Pancreas (tissue), 10 donors: ENCODE data around the gene CRYBB1. TPM values are rescaled to one million over a fixed set of nuclear protein-coding genes. Genes with fewer than 3 reads are reported as not detected.
A peak's percentile ranks its signal among the peaks of the same experiment; 100 is the strongest.

Experiments used
- ATAC-seq, 4 donors: fragments of 200-7000 bp; cut with Tn5 transposase; one replicate each; pipeline versions ENCODE4 v1.8.0 to v1.9.1; 2020; ENCODE audit warnings: mild to moderate bottlenecking in 4 of 4, moderate library complexity in 4 of 4
- DNase-seq, 6 donors: peaks; one replicate each; pipeline ENCODE4 v3.0.0-alpha.2; 2020
- FAIRE-seq: peaks from 2 replicates; lab custom pipeline; 2012; peaks lifted over from hg19 to GRCh38; lab: Jason Lieb, UNC
- H3K27ac ChIP-seq, 4 donors: fragments of 200-600 bp; sonication (generic); 1 replicate in 3 of 4; 2 replicates in 1 of 4; pipeline versions ENCODE4 v1.5.0 to v1.8.0; 2020
- H3K27me3 ChIP-seq, 4 donors: fragments of 200-600 bp; one replicate each; pipeline ENCODE4 v1.8.0; 2021
- H3K36me3 ChIP-seq, 3 donors: fragments of 200-600 bp; sonication (generic) in 1 of 3; one replicate each; pipeline versions ENCODE4 v1.5.0 to v1.8.0; 2020 to 2021
- H3K4me1 ChIP-seq, 3 donors: fragments of 200-600 bp; one replicate each; pipeline ENCODE4 v1.8.0; 2021
- H3K4me3 ChIP-seq, 4 donors: fragments of 200-600 bp; sonication (generic) in 2 of 4; one replicate each; pipeline versions ENCODE4 v1.5.0 to v1.8.0; 2020 to 2021
- H3K9me3 ChIP-seq, 4 donors: fragments of 200-600 bp; one replicate each; pipeline ENCODE4 v1.8.0; 2021
- CTCF ChIP-seq, 4 donors: fragments of 200-600 bp; sonication (generic) in 3 of 4; IDR thresholded peaks; one replicate each; pipeline versions ENCODE4 v1.5.0 to v1.8.0; 2021; ENCODE audit warnings: antibody characterized with exemption in 4 of 4
- WGBS, 2 donors: extraction: QIAGEN DNeasy Blood & Tissue Kit; methylation state at CpG; one replicate each; pipeline ENCODE4 v1.1.7; 2013; 5-methylcytosine and 5-hydroxymethylcytosine counted together
- intact Hi-C, 3 donors: fragments of 100-400 bp; cut with DNase I; formaldehyde crosslinking; loops; one replicate each; pipeline versions ENCODE4 v1.11.1 to v1.14.2; 2022
- polyA plus RNA-seq, 2 donors: library from polyadenylated mRNA; stranded (reverse); fragments of 200-250 nt; gene quantifications; one replicate each; pipeline ENCODE4 v1.2.3, GENCODE V29; 2013
- total RNA-seq, 6 donors: library from RNA; stranded (reverse); fragmentation: NEBNext Ultra II Directional in 4 of 6; extraction: Animal tissue kit (Norgen Biotek cat#: 25700) in 4 of 6; gene quantifications; one replicate each; pipeline versions ENCODE4 v1.2.1 to v1.2.4, GENCODE V29; 2021 to 2023
- donor health status: healthy with polysubstance abuse.
- donor health status: DM: no; HTN: no; CAD: no; lungs with moderate emphysema.
- donor health status: DM: no; HTN: no; CAD: no.
- donor health status: control.
- donor health status: control.
- donor health status: Bipolar disorder and iron deficiency.
- donor health status: DM: yes; HTN: yes; CAD: no.
- donor health status: DM: no; HTN: no; CAD: no.
- donor health status: DM: no; HTN: no; CAD: no.
- donor health status: DM: yes; HTN: yes; CAD: no.

Gene CRYBB1
- total and polyA plus RNA-seq, 8 donors = 0.14 to 0.66 (median 0.34) TPM; not detected in 3

DNA sequence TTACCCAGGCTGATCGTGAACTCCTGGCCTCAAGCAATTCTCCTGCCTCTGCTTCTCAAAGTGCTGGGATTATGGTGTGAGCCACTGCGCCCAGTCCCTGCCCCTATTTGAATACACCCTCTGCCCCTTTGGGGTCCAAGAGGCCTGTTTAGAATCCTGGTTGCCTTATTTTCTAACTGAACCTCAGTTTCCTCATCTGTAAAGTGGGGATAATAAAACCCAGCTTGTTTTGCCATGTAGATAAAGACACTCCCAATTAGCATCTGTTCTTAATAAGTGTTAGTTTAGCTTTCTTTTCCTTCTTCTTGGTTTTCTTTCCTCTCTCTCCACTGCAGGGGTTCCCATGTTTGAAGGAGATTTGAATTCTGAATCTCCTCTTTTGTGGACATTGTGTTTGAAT lies 44.3 kb upstream of the CRYBB1 start:
- no peak overlapping the region for H3K27ac ChIP-seq
- DNase-seq = no peak
- peaks cover 0 to 7% (median 2%) of the 10 kb centered on the region in 4 donors for H3K27me3 ChIP-seq
- ATAC-seq = no peak
- TF ChIP-seq CTCF (IDR thresholded peaks at IDR 0.05) = no peak
- H3K4me3 ChIP-seq = no peak overlapping the region
- 80 to 82% methylated on average over 2 of the region's 2 CpGs for WGBS, 2 donors
- intact Hi-C loops = no loop called here
- H3K9me3 ChIP-seq = no peaks in the 10 kb centered on the region
- H3K36me3 ChIP-seq = no peaks in the 10 kb centered on the region
- H3K4me1 ChIP-seq = peaks cover 0 to 7% (median 0%) of the 10 kb centered on the region in 3 donors
- no peak for FAIRE-seq

GRCh38 chr22:26660961-26661578 lies 43.2 kb upstream of the CRYBB1 start:
- no peaks in the 10 kb centered on the region for H3K9me3 ChIP-seq
- DNase-seq (no peak), FAIRE-seq (no peak), ATAC-seq (no peak)
- no peaks in the 10 kb centered on the region for H3K36me3 ChIP-seq
- no peak overlapping the region for H3K27ac ChIP-seq
- peaks cover 0 to 9% (median 0%) of the 10 kb centered on the region in 3 donors for H3K4me1 ChIP-seq
- no peak overlapping the region for H3K4me3 ChIP-seq
- WGBS, 2 donors = 62 to 68% methylated on average over 7 of the region's 7 CpGs
- intact Hi-C loops = no loop called here
- TF ChIP-seq CTCF (IDR thresholded peaks at IDR 0.05) = no peak
- peaks cover 0 to 7% (median 2%) of the 10 kb centered on the region in 4 donors for H3K27me3 ChIP-seq

GRCh38 chr22:26660356-26660755 lies 42.5 kb upstream of the CRYBB1 start:
- ATAC-seq (no peak), FAIRE-seq (no peak), DNase-seq (no peak)
- Histone ChIP-seq H3K4me1 (peaks cover 0 to 9% (median 0%) of the 10 kb centered on the region in 3 donors), H3K27me3 (peaks cover 0 to 7% (median 2%) of the 10 kb centered on the region in 4 donors), H3K36me3 (no peaks in the 10 kb centered on the region), H3K4me3 (no peak overlapping the region), H3K9me3 (no peaks in the 10 kb centered on the region), H3K27ac (no peak overlapping the region)
- intact Hi-C loops = no loop called here
- WGBS, 2 donors = 72 to 81% methylated on average over 6 of the region's 6 CpGs
- TF ChIP-seq CTCF (IDR thresholded peaks at IDR 0.05) = no peak

DNA sequence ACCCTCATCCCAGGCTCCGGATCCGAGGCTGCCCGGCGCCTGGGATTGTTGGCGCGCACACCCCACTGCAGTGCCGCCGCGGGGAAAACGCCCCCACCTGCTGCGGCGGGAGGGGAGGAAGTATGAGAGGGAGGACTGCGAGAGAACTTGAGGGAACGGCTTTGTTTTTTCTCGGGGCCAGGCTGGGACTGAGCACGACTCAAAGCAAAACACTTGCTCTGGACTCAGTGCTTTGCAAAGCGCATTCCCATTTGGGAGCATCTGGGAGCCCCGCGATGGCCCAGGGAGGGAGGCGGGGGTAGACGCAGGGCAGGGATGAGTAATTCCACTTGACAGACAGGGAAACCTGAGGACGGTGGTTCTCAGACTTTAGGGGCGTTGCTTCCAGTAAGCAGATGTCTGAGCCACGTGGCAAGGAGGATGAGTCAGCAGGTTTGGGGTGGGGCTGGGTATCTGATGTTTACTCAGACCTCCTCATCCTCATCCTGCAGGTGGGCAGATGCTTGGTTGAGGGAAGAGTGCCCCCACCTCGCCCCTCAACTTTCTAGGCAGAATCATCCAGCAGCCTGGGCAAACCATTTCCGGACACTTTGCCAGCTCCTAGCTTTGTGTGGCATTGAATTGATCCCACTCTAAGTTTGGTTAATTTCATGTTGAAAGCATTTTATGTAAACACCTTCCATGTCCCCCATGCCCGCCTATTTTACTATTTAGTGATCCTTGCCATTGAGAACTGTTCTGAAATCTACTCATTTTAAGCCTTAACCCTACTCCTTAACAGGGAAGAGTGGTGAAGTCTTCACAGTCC lies 41.0 kb upstream of the CRYBB1 start:
- no peak overlapping the region for H3K27ac ChIP-seq
- no peak for DNase-seq
- peak overlapping the region in 1 of 4 donors; percentile 33 for H3K4me3 ChIP-seq
- FAIRE-seq = no peak
- peaks cover 0 to 9% (median 0%) of the 10 kb centered on the region in 3 donors for H3K4me1 ChIP-seq
- no peak for TF ChIP-seq CTCF (IDR thresholded peaks at IDR 0.05)
- no peaks in the 10 kb centered on the region for H3K36me3 ChIP-seq
- ATAC-seq = peak in 3 of 4 donors; percentile 55 to 72 (median 70)
- intact Hi-C loops = loop anchor here in 1 of 3 donors (10.0 kb wide), 1 partner anchor 174 kb away; the partner anchor contains the start of genes HPS4 and SRRD
- no peaks in the 10 kb centered on the region for H3K9me3 ChIP-seq
- peaks cover 0 to 7% (median 2%) of the 10 kb centered on the region in 4 donors for H3K27me3 ChIP-seq
- 6% methylated on average over 27 of the region's 27 CpGs for WGBS, 2 donors
